DMS79 (cell line): ENCODE data around the gene CHCHD6.
A peak's percentile ranks its signal among the peaks of the same experiment; 100 is the strongest.

Experiments used
- DNase-seq: peaks from one replicate; lab custom pipeline; 2025; lab: John Stamatoyannopoulos, UW

Gene CHCHD6

GRCh38 chr3:126859415-126860246 lies 155.6 kb downstream of the CHCHD6 start:
- DNase-seq: no peak

- no peak for DNase-seq
Observed at GRCh38 chr3:126865736-126866135, 161.7 kb downstream of the CHCHD6 start.

- no peak for DNase-seq
Observed at GRCh38 chr3:126866175-126866759, 162.2 kb downstream of the CHCHD6 start.

- DNase-seq: peak; percentile 57
Observed at GRCh38 chr3:126867190-126867862, 163.3 kb downstream of the CHCHD6 start.

GRCh38 chr3:126867863-126868200 lies 163.8 kb downstream of the CHCHD6 start:
- DNase-seq: no peak

GRCh38 chr3:126870608-126871210 lies 166.7 kb downstream of the CHCHD6 start:
- DNase-seq: no peak

GRCh38 chr3:126872701-126873342 lies 168.8 kb downstream of the CHCHD6 start:
- DNase-seq: no peak

- DNase-seq: no peak
Observed at GRCh38 chr3:126873416-126873815, 169.4 kb downstream of the CHCHD6 start.

- no peak for DNase-seq
Observed at GRCh38 chr3:126878664-126879063, 174.6 kb downstream of the CHCHD6 start.

- DNase-seq: no peak
Observed at GRCh38 chr3:126880901-126881300, 176.9 kb downstream of the CHCHD6 start.

GRCh38 chr3:126881861-126882260 lies 177.8 kb downstream of the CHCHD6 start:
- DNase-seq: no peak

- DNase-seq: no peak
Observed at GRCh38 chr3:126883241-126883640, 179.2 kb downstream of the CHCHD6 start.

- DNase-seq: no peak
Observed at GRCh38 chr3:126885425-126885824, 181.4 kb downstream of the CHCHD6 start.

- DNase-seq: no peak
Observed at GRCh38 chr3:126886217-126886616, 182.2 kb downstream of the CHCHD6 start.

- peak; percentile 43 for DNase-seq
Observed at GRCh38 chr3:126887686-126888085, 183.6 kb downstream of the CHCHD6 start.

- peak; percentile 96 for DNase-seq
Observed at GRCh38 chr3:126888186-126888760, 184.2 kb downstream of the CHCHD6 start.

GRCh38 chr3:126889276-126890201 lies 185.5 kb downstream of the CHCHD6 start:
- peak; percentile 30 for DNase-seq

- no peak for DNase-seq
Observed at GRCh38 chr3:126891141-126891540, 187.1 kb downstream of the CHCHD6 start.

- no peak for DNase-seq
Observed at GRCh38 chr3:126891791-126892190, 187.8 kb downstream of the CHCHD6 start.

- no peak for DNase-seq
Observed at GRCh38 chr3:126893651-126894050, 189.6 kb downstream of the CHCHD6 start.

GRCh38 chr3:126894475-126894874 lies 190.4 kb downstream of the CHCHD6 start:
- no peak for DNase-seq
